Kidney glomerular epithelial cell (primary cell): ENCODE data around the gene FKBP15.
A peak's percentile ranks its signal among the peaks of the same experiment; 100 is the strongest.
"Not testable (repeated sequence)": the region's sequence is repeated elsewhere in the genome, so short reads cannot be mapped to it uniquely, and the experiment has no call there.

Source experiments
- DNase-seq: peaks from one replicate; lab custom pipeline; 2025; lab: John Stamatoyannopoulos, UW

FKBP15 gene

DNA sequence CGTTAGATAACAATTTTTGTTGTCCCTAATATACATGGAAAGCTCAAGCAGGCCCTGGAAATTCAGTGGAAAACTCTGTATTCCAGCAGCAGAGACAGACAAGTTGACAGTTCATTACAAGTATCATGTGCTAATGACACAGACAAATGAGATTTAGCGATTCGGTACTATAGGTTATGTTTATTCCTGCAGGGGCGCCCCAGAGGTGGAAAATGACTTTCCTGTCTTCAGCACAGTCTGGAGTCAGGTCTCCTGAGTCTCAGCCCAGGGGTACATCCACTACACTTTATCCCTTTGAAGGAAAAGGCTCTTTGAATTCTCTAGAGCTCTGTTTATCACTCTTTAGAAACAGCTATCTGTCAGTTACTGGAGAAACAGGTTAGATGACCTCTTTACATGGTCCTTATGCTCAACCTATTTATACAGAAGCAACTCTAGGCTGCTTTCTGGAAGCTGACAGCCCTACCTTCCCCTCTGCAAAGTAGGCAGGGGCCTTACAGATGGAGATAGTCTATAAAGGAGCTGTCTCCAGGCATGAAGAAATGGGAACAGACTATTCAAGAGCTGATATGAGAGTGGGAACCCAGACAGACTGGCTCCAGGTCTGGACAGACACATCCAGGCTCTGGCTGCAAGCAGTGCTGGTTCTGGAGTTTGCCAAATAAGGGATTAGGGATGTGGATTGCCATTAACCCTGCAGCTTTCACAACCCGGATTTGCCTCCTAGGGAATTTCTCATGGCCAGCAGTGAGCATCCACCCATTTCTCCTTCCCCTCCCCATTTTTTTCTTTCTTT is 77.4 kb downstream of the FKBP15 start:
- DNase-seq = no peak

DNA sequence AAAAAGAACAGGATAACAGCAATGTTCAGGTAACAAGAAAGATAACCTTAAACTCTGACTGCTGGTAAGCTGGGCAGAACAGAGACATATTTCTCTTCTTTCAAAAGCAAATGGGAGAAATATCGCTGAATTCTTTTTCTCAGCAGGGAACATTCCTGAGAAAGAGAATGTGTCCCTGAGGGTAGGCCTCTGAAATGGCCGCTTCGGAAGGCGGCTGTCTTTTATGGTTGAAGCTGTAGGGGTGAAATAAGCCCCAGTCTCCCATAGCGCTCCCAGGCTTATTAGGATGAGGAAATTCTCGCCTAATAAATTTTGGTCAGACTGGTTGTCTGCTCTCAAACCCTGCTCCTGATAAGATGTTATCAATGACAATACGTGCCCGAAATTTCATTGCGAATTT is 80.2 kb downstream of the FKBP15 start:
- not testable (repeated sequence) for DNase-seq

DNA sequence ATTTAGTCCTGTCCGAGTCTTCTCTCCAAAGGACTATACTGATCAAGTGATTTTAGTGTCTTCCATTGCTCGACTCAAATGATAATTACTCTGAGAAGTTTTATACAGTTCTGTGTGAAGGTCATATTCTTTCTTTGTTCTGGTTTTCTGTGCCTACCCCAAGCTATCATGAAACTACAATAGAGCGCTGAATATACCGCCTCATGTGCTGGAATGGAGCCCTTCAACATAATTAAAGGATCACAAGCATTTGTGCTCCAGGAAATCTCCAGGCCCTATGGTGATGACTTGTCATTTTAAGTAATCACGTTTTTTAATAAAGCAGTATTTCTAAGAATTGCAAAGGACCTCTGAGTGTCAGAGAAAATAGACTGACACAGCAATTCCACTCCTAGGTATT is 81.1 kb downstream of the FKBP15 start:
- DNase-seq = no peak

DNA sequence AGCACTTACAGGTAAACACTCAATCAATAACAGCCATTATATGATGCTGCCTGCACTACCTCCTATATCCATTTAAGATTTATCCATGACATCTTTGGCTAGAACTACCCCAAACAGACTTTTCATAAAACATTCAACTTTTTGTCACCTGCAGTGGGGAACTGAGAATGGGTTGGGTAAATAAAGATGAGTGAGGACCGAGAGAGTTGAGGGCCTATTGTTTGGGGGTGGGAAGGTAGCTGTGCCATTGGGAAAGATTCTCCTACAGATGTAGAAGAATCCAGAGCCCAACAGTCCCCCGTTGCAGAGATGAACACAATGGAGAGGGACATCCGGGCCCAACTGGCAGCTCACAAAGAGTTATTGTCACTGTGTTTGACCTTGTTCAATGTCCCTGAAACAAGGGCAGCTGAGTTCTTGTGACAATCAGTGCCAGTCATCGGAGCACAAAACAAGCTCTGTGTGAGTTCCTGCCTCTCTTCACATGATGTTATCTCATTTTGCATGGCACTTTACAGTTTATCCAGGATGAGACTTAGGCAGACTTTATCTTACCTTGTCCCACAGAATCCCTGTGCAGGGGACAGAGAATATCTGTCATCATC is 81.8 kb downstream of the FKBP15 start:
- DNase-seq = no peak

DNA sequence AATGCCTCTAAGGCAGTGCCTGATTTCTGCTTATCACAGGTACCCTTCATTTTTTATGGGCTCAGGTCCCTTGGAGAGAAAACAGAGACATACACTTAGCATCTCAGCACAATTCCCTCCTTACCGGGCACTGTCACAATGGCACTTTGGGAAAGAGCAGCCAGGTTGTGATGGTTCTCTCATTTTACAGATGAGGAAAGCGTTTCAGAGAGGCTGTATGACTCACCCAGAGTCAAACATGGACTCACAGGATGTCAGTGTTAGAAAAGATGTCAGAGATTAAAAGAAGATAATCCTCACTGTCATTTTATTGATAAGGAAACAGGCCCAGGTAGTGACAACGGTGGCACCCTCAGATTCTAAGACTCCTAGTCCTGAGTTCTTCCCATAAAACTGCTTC is 82.3 kb downstream of the FKBP15 start:
- no peak for DNase-seq

DNA sequence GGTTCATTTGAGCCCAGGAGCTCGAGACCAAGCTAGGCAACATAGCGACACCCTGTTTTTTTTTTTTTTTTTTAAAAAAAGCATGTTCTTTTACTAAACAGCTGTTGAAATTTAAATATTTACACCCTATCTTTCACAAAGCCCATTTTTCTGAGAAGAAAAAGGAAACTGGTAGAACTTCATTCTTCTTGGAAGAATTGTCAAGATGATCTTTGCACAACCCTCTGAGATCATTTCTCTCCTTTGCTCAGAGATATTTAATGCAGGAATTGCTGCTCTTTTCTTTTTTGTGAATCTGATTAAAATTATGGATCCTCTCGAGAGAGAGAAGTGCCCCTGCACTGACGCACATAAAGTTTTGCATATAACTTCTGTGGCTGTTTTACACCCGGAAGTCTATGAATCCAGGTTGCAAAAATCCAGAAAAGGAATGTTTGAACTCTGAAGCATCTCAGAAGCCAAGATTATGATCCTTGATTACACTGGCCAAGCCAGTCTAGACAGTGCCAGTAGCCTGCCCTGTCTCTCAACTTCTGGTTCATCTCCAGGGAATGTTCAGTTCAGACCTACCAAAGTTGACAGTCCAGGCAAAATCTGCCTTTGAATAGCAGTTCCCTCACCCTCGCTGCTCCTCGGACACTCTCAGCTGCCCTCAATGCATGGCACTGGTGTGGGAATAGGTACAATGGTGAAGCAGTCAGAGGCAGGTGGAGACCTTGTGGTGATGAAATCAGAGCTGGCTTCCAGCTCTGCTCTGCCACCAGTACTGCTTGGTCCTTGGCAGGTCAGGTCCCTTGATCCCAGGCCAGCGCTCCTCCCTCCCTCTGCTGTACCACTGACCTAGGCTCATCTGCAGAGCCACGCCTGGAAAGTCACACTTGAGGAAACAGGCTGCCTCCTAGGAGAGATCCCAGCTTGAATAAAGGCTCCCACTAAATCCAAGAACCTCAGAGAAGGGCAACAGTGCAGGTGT is 83.6 kb downstream of the FKBP15 start:
- DNase-seq = no peak

DNA sequence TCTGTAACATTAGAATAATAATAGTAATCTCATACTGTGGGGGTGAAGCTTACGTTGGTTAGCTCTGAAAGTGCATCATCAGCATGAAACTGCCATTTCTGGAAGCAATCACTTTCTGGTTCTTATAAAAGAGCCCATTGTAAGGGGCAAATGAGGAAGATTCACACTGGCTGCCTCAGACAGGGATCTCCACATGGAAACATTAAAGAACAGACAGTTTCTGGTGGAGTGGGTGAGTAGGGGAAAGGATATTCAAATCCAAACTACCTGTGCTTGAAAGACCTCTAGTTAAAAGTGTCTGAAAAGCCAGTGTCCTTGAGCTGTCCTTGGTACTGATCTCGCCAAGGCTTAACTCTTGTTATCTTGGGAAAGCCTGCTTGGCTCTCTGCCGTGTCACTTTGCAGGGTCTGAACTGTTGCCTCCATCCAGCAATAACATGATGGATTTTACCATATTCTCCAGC is 89.4 kb downstream of the FKBP15 start:
- peak; percentile 22 for DNase-seq

DNA sequence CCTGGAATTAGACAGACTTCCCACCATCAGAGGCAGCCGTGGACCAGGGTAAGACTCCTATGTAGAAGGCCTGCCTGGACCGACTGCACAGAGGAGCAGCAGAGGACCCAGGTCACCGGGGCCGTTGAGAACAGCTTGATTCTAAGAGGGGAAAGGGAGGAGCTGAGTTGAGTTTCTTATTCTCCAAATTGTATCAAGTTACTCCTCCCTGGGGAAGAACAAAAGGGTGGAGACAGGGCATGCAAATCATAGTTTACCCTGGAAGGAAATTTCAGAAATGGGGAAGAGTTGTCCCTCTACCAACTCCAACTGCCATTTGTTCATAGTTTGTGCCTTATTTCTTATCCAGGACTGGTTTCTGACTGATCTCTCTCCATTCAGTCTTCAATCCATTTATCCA is 91.2 kb downstream of the FKBP15 start:
- DNase-seq = no peak

DNA sequence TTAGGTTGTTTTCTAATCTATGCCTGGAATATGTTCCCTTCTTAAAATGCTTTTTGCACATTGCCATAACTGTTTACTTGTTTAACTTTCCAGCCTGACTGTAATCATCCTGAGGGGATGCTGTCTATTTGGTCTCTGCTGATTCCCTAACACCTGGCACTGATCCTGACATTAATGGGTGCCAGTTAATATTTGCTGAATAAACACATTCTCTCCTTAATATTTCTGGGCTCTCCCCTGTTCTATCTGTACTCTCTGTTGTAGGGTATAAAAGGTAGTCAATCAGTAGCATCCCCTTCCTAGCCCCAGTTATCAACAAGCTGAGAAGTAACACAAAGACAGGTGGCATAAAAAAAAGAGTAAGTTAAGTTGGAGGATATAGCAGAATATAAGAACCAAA is 91.6 kb downstream of the FKBP15 start:
- DNase-seq = no peak

DNA sequence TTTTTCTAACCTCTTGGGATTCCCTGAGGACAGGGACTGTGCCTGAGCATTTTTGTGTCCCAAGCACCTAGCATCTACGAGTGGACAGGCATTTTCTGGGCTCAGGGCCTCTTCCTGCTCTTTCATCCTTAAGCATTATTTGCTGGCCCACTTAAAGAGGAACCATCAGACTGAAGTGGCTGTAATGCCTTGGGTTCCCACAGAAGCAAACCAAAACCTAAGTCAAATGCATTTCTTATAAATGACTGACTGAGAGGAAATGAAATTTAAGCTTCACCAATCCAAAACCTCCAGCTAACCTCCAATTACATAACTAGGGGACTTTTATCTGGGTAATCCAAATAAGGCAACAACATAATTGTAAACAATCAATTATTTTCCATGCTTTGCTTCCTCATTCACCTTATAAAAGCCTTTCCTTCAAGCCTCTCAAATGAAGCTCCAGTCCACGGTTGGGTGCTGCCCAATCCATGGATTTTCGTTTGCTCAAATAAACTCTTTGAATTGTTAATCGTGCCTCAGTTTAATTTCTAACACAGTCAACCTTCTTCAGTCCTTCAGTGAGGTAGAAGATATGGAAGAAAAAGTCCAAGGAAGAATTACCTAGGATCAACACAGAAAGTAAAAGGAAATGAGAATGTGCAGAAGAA is 95.6 kb downstream of the FKBP15 start:
- DNase-seq = no peak

DNA sequence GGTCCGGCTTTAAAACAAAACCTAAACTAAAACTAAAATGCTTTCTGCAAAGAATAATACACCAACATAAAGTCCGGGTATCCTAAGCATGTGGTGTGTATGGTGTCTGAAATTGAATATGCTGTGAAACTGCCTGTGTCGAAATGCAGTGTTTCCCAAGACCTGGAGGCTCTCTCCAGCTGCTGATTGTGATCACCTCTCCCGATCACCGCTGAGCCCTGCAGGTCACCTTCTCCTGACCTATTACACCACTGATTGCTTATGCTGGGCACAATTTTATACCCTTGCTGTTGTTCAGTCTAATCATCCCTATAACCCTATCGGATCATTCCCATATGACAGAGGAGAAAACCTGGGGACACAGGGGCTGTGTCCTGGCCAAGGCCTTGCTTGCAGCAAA is 102.2 kb downstream of the FKBP15 start:
- not testable (repeated sequence) for DNase-seq
